ENCODE data around the gene LCP2.
"Not testable (repeated sequence)": the region's sequence is repeated elsewhere in the genome, so short reads cannot be mapped to it uniquely, and the experiment has no call there.

The LCP2 gene

DNA sequence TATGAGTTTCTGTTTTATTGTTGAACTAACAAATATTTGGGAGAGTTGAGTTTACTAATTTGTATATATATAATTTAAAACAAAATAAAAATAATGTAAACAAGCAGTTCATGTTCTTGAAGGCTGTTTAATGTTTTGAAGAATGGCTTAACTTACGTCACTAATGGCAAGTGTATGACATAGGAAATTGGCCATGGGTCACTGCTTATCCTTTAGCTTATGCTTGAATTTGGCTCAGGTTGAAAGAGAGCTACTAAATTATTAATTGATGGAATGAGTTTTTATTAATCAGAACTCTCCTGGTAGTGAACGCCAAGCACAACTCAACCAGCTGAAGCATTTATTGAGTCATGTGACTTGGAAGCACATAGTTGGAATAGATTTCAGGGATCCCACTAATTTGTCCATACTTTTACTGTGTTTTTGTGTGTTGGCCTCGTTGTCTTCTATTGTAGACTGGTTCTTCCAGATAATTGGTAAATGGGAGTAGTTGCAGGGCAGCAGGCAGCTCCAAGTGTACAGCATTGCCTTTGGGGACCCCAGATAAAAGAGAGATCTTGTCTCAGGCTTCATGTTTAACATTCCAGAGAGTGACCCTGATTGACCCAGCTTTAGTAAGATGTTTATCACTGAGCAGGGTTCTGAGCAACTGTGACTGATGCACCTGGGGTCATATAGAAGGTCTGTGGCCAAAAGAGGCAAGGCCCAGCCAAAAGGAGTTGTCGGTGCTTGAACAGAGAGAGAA is 51.3 kb downstream of the LCP2 start:
- no peak for DNase-seq

DNA sequence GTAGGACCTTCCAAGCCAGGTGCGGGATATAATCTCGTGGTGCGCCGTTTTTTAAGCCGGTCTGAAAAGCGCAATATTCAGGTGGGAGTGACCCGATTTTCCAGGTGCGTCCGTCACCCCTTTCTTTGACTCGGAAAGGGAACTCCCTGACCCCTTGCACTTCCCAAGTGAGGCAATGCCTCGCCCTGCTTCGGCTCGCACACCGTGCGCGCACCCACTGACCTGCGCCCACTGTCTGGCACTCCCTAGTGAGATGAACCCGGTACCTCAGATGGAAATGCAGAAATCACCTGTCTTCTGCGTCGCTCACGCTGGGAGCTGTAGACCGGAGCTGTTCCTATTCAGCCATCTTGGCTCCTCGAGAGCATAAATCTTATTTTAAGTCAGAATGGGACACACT is 52.1 kb downstream of the LCP2 start:
- not testable (repeated sequence) for DNase-seq

- no peak for DNase-seq
Observed at GRCh38 chr5:170238456-170239196, 59.0 kb downstream of the LCP2 start.

GRCh38 chr5:170235876-170236864 is 61.4 kb downstream of the LCP2 start:
- DNase-seq = no peak

DNA sequence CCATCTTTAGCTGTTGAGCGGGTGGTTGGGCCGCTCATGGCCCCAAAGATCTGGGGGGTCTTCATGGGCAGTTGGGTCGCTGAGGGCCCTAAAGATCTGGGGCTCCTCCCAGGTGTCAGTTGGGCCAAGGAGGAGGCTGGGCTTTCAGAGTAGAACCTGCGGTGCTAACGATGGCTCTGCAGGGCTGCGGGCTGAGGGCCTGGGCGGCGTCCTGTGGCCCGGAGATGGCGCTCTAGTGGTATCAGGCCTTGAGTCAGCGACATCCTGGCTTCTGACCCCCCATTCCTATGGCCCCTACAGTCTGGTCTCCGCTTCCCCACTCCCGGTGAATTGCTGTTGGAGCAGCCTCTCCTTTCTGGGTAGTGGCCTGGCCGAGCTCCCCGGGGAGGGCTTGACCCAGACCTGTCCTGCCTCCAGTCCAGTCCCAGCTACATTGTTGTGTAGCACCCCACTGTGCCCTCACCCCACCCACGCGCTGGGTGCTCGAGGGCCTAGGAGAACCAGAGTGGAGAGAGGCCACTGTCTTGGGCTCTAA is 64.2 kb downstream of the LCP2 start:
- no peak for DNase-seq

DNA sequence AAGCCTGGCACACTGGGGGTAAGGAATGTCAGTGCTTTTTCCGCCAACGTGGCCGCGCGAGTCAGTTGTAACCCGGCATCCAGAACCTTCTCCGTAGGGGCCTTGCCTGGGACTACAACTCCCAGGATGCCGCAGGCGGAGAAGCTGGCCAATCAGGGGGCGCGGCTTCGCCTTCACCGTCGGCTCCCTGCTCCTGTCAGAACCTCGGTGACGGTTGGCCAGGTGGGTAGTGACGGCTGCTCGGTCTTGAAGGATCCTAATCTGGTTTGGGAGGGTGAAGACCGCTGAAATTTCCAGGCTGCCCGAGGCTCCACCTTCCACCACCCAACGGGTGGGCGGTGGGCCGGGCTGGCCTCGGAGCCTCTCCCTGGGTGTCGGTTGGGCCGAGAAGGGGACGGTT is 64.8 kb downstream of the LCP2 start, which contains the start of gene C5orf58:
TSS of gene C5orf58 (plus strand) at position 200 of the 400 bp plus-strand sequence. CDS start 1,992 bp downstream, outside the sequence.
- DNase-seq = no peak

GRCh38 chr5:170228762-170229435 is 68.7 kb downstream of the LCP2 start:
- no peak for DNase-seq

DNA sequence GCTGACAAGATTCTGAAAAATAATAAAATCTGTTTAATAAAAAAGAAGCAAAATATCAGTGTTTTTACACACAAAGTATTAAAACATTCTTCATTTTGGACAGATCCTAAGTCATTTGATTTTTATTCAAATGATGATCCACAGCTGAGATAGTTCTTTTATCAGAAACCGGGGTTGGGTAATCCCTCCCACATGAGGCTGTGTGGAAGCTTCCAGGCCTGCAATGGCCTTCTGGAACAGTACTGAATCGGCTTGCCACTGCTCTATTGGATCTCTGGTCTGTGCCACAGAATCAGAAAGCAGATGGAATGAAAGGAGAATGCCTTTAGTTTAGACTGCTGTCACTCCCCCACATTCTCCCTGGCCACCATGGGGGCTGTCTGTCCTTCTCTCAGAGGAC is 70.9 kb downstream of the LCP2 start:
- DNase-seq = no peak

GRCh38 chr5:170226129-170226615 is 71.4 kb downstream of the LCP2 start:
- no peak for DNase-seq

DNA sequence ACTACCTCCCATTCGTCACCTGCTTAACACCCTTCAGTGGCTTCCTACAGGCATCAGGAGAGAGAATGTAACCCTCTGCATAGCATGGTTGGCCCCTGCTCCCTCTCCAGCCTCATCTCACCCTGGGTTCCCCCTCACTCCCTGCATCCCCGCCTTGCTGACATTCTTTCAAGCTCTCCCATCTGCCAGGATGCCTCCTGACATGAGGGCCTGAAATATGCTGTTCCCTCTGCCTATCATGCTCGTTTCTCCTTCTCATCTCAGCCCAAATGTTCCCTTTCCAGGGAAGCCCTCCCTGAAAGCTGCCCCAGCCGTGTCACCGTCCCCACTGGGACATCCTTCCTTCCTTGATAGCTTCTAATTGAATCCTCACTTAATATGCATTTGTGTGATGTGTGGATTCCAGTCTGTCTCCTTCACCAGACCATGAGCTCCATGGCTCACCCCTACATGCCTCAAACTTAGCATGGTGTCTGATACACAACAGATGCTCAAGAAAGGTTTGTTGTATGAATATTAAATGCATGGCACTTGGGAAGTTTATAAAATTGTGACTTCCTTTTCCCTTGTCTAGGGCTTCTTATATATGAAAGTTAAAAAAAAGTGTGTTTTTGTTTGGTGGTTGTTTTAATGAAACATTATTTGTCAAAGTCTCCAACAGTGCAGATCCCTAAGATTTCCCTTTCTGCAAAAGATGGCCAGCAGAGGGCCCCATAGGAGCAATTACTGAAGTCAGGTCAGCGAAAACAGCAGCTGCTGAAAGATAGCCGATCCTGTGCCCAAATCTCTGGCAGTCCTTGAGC is 72.0 kb downstream of the LCP2 start:
- DNase-seq = peak; percentile 78

DNA sequence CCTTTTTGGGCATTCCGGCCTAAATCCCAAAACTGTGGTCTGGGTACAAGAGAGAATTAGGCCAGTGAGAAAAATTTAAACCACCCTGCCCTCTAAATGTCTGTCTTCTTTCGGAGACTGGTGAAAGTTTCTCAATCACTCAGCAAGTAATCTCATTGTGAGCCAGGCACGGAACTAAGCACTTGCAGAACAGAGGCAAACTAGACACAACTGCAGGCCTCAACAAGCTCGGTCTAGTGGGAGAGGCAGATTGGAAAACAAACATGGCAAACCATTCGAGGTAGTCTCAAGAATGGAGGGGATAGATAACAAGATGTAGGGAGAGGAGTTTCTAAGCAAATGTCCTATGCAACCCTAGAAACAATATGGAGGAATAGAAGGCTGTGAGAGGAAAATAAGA is 73.7 kb downstream of the LCP2 start:
- DNase-seq = no peak

DNA sequence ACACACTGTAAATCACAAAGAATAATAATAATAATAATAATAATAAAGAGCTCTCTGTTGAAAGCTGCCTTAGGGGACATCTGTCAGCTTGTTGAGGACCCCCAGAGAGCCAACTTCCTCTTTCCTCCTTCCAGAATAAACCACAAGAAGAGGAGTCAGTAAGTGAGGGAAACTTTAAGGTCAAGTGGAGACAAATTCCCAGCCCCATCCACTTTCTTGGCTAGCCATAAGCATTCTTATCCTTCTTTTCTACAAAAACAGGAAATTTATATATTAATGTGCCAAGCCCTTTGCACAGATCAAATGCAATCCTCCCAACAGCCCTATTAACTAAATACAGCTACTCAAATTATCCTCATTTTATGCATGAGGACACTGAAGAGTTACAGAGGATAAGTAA is 74.2 kb downstream of the LCP2 start:
- no peak for DNase-seq

DNA sequence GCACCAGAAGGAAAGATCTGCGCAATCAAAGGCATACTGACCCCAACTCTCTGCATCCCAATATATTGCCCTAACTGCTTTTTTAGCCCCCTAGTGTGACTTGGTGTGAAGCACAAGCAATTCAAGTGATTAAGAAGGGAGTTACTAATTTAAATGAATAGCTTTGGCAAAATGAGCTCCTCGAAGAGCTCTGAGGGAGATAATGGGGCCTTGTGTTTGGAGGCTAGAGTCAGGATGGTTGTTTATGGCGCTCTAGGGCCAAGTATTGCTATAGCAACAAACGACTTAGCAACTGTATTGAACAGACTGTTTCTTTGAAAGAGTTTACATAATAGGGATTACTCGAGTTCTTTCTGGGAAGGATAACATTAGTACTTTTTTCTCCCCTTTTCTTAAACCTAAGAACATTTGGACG is 76.2 kb downstream of the LCP2 start:
- no peak for DNase-seq

GRCh38 chr5:170220191-170220590 is 77.4 kb downstream of the LCP2 start:
- DNase-seq = no peak

- no peak for DNase-seq
Observed at GRCh38 chr5:170219615-170220014, 78.0 kb downstream of the LCP2 start.

- DNase-seq = no peak
Observed at GRCh38 chr5:170218726-170219125, 78.9 kb downstream of the LCP2 start.

DNA sequence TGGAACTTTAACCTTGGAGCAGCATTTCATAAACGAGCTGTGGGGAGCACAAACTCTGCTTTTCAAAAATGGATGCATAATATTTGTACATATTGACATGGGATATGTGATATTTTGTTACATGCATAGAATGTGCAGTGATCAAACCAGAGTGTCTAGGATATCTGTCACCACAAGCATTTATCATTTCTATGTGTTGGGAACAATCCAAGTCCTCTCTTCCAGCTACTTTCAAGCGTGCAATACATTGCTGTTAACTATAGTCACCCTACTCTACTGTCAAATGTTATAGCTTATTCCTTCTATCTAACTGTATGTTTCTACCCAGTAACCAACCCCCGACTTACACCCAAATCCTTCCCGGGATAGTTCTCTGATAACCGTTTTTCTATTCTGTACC is 79.7 kb downstream of the LCP2 start:
- no peak for DNase-seq

DNA sequence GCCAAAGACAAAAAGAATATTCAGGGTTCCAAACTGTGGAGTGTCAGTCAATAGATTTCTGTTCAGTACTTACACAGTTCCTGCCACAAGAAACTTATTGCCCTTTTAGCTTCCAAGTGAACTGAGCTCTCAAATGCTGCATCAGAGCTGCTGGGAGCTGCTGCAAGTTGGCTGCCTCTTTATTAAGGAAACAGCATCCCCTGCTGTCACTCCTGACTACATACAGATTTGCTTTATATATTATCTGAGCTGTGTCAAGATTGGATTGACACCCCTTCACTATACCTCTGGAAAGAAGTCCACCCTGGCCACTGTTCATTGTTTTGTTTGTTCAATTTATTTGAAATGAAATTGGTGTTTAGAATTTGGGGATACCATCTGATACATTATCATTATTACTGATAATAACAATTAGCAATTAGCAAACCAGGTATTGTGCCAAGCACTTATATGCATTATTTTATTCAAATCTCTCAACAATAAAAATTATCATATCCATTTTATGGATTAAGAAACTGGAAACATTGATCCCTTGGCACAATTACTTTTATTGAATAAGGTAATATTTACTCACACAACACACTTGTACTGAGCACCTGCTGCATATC is 81.2 kb downstream of the LCP2 start:
- peak; percentile 3 for DNase-seq

GRCh38 chr5:170211575-170212334 is 85.8 kb downstream of the LCP2 start:
- no peak for DNase-seq

- no peak for DNase-seq
Observed at GRCh38 chr5:170206958-170207357, 90.6 kb downstream of the LCP2 start.
